Measurements from ENCODE around the gene PAK5. TPM values are rescaled to one million over a fixed set of nuclear protein-coding genes. Genes with fewer than 3 reads are reported as not detected.

PAK5 gene
- total RNA-seq, 2 donors from 2014 or later = not detected

DNA sequence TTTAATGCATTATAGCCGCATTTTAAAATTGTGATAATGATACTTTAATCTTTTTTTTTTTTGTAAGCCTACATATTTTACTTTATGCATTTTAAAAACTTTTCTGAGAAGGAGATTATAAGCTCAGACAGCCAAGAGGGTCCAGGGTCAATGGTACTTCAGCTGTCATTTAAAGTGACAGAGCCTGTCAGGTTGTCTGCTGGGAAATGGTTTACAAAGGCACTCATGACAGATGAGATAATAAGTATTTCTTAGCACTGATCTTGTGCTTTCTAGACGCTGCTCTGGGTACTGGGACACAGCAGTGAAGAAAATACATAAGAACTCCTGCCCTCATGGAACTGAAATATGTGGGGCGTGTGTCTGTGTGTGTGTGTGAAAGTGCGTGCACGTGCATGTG, 304.9 kb downstream of the PAK5 start:
- no peaks in the 10 kb centered on the region for H3K9me3 ChIP-seq (ENCODE audit: control insufficient read depth, low read length, poor library complexity, severe bottlenecking)
- no peak overlapping the region for H3K27ac Mint-ChIP-seq
- no peak for DNase-seq
- no peaks in the 10 kb centered on the region for H3K36me3 Mint-ChIP-seq (ENCODE audit: low read depth)
- no peak for ATAC-seq
- no peak overlapping the region for H3K4me3 Mint-ChIP-seq
- no peaks in the 10 kb centered on the region for H3K27me3 Mint-ChIP-seq
- no peaks in the 10 kb centered on the region for H3K4me1 Mint-ChIP-seq

DNA sequence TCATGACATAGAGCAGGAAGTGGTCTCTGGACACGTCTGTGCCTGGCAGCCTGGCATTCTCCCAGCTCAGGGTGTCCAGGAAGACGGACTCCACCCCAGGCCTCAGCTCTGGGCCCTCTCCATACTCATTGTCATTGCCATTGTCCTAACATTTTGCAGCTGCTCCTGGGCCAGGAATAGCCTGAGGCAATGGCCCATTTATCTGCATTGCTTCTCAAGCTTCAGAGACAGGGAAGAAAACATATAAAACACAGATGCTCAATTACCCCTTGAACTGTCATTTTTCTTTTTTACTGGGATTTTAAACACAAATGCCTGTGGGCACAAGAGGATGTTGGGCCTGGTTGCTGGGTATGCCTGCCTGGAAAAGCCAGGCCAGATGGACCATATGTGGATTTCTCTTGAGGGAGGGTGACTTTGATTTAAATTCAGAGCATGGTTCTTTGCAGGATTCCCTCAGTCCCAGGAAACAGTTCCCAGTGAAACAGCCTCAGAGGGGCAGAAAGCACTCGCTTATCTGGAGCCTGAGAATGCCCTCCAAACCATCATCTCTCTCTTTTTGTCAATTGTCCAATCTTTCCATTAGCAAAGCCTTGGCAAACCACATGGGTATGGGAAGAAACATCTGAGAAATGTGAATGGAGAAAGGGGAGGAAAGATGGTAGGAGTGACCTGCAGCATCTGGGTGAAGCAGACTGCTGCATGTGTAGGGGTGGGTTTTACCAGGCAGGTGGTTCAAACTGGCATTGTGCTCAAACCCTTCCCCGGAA, 306.6 kb downstream of the PAK5 start:
- no peak for ATAC-seq
- no peak overlapping the region for H3K27ac Mint-ChIP-seq

DNA sequence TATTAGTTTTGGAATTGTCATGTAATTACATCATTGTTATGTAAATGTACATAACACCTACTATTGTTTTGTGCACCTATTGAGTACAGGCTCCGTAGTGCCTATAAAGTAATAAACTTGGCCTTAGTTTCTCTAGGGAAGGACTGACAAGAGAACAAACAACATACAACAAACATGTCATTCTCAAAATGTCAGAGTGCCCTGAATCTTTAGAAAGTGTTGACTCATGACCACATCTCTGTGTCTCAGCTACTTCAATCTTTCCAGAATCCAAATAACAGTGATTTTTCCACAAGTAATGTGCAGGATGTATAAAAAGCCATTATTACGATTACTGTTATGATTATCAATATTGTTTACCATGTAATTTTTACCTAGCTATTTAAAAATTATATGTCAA, 307.3 kb downstream of the PAK5 start:
- no peak for ATAC-seq
- no peaks in the 10 kb centered on the region for H3K4me1 Mint-ChIP-seq
- H3K36me3 Mint-ChIP-seq (ENCODE audit: low read depth) = no peaks in the 10 kb centered on the region

More for the DNA sequence above, 306.6 kb downstream of the PAK5 start:
- Mint-ChIP-seq H3K4me1 (no peaks in the 10 kb centered on the region), H3K27me3 (no peaks in the 10 kb centered on the region), H3K36me3 (ENCODE audit: low read depth) (no peaks in the 10 kb centered on the region), H3K4me3 (no peak overlapping the region)
- H3K9me3 ChIP-seq (ENCODE audit: control insufficient read depth, low read length, poor library complexity, severe bottlenecking) = no peaks in the 10 kb centered on the region
- DNase-seq = no peak

DNA sequence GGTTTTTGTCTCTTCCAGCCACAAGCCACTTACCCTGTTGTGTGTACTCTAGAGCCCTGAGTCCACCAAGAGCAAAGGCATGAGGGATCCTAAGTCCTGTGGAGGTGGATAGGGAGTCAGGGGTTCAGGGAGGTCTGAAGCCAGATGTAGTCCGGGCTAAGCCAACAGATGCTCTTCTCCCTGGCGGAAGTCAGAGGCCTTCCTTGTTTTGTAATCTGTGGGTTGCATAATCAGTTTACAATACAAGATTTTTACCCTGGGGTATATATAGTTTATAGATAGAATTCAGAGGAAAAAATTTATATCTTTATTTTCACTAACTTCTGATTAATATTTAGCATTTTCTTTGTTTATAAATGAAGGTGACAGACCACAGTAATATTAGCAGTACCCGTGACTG, 315.2 kb downstream of the PAK5 start:
- no peaks in the 10 kb centered on the region for H3K36me3 Mint-ChIP-seq (ENCODE audit: low read depth)
- DNase-seq = no peak
- no peaks in the 10 kb centered on the region for H3K4me1 Mint-ChIP-seq
- H3K27me3 Mint-ChIP-seq = peaks cover 3% of the 10 kb centered on the region
- no peak for ATAC-seq
- H3K27ac Mint-ChIP-seq = no peak overlapping the region
- no peaks in the 10 kb centered on the region for H3K9me3 ChIP-seq (ENCODE audit: control insufficient read depth, low read length, poor library complexity, severe bottlenecking)
- no peak overlapping the region for H3K4me3 Mint-ChIP-seq

More for the DNA sequence above, 307.3 kb downstream of the PAK5 start:
- no peaks in the 10 kb centered on the region for H3K9me3 ChIP-seq (ENCODE audit: control insufficient read depth, low read length, poor library complexity, severe bottlenecking)
- DNase-seq = no peak
- Mint-ChIP-seq H3K27ac (no peak overlapping the region), H3K27me3 (no peaks in the 10 kb centered on the region), H3K4me3 (no peak overlapping the region)

DNA sequence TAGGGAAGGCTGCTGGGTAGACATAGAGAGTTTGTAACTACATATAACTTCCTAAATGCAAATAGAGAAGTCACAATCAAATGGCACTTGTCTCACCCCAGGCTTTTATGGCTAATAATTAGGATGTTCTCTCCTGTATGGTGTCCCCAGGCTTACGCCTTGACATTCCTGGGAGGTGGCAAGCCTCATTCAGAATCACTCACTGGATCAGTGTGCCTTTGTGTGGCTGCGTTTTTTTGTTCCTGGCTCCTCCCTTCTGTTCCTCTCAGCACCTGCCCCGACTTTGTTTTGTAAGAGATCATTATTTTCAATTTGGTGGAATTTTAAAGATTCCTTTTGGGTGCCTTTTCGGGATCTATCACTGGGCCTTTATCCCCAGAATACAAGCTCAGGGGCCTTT, 318.8 kb downstream of the PAK5 start:
- no peak overlapping the region for H3K27ac Mint-ChIP-seq
- ATAC-seq (no peak), DNase-seq (no peak)
- H3K36me3 Mint-ChIP-seq (ENCODE audit: low read depth) = no peaks in the 10 kb centered on the region
- peaks cover 36% of the 10 kb centered on the region for H3K27me3 Mint-ChIP-seq
- peaks cover 2% of the 10 kb centered on the region for H3K4me1 Mint-ChIP-seq
- no peaks in the 10 kb centered on the region for H3K9me3 ChIP-seq (ENCODE audit: control insufficient read depth, low read length, poor library complexity, severe bottlenecking)
- no peak overlapping the region for H3K4me3 Mint-ChIP-seq

DNA sequence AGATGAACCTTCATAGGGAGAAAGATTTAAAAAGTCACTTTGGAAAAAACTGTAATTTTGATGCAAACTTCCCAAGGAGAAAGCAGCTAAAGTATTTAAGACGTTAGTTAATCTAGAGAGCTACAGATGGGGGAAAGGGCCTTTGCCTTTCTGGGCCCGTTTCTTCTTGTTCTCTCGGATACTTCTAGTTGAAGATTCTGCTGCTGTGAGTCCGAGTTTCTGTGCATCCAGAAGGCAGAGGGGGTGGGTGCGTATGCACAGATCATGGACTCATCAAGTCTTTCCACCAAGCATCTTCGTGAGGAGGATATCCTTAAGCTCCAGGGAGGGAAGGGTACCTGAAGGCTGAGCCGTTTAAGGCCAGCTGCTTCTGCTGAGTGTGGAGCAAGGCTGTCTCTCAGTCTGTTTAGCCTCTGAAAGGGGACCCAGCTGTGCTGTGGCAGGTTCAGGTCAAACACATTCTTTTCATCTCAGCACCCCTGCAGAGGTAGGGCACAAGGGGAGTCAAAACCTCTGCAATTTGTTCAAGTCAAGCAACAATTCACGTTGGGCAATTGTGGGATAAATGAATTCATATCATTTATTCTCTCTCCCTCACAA, 320.2 kb downstream of the PAK5 start:
- H3K27me3 Mint-ChIP-seq = peaks cover 50% of the 10 kb centered on the region
- no peak overlapping the region for H3K27ac Mint-ChIP-seq
- ATAC-seq = no peak
- DNase-seq = no peak
- no peaks in the 10 kb centered on the region for H3K36me3 Mint-ChIP-seq (ENCODE audit: low read depth)
- no peak overlapping the region for H3K4me3 Mint-ChIP-seq
- no peaks in the 10 kb centered on the region for H3K9me3 ChIP-seq (ENCODE audit: control insufficient read depth, low read length, poor library complexity, severe bottlenecking)
- H3K4me1 Mint-ChIP-seq = peaks cover 2% of the 10 kb centered on the region

DNA sequence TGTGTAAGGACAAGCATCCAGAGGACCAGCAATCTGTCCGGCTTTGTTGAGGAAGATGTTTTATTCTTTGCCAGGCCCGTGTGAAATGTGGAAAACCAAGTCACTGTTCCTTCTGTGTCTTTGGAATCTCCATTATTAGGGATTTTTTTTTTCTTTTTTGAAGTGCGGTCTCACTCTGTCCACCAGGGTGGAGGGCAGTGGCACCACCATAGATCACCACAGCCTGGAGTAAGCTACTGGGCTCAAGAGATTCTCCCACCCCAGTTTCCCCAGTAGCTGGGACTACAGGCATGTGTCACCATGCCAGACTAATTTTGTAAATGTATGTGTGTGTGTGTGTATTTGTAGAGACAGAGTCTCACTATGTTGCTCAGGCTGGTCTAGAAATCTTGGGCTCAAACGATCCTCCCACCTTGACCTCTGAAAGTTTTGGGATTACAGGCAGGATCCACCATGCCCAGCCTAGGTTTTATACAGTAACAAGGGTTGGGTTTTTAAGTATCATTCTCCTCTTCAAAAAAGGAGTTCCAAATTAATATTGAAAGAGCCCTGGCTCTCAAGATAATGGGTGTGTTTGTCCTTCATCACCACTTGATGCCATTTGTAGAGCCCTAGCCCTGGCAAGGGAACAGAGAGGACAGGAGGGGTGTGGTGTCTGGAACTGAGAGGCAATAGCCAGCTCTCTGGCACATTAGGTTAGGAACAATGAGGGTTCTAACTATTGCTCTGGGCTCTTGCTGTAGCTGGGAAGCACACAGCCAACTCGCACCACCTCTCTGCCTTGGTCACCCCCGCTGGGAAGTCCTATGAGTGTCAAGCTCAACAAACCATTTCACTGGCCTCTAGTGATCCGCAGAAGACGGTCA, 321.3 kb downstream of the PAK5 start:
- ATAC-seq = no peak
- no peak for DNase-seq
- no peaks in the 10 kb centered on the region for H3K36me3 Mint-ChIP-seq (ENCODE audit: low read depth)
- H3K27me3 Mint-ChIP-seq = peaks cover 55% of the 10 kb centered on the region
- H3K27ac Mint-ChIP-seq = no peak overlapping the region
- peaks cover 2% of the 10 kb centered on the region for H3K4me1 Mint-ChIP-seq
- no peak overlapping the region for H3K4me3 Mint-ChIP-seq
- no peaks in the 10 kb centered on the region for H3K9me3 ChIP-seq (ENCODE audit: control insufficient read depth, low read length, poor library complexity, severe bottlenecking)

DNA sequence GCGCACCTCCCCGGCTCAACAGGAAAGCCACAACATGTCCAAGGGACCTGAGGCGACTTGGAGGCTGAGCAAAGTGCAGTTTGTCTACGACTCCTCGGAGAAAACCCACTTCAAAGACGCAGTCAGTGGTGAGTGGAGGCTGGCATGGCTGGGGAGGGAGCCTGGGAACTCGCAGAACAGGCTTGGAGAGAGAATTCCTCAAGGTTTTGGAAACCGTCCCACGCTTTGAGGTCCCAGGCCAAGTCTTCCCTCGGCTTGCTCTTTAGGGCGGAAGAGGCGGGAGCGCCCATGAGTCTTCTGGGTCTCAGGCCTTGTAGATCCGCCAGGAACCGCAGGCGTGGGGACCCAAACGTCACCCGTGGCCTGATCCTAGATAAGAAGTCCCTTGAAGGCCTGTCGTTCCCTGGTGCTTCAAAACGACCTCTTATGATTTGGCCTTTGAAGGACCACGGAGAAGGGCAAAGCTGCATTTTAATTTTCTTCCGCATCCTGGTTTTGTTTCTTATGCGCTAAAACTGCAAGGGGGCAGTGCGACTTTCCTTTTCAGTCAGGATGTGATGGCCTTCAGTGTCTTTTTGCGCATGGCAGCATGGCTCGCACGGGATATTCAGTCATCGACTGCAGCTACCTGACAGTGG, 322.5 kb downstream of the PAK5 start:
- peaks cover 2% of the 10 kb centered on the region for H3K4me1 Mint-ChIP-seq
- DNase-seq (no peak), ATAC-seq (no peak)
- no peak overlapping the region for H3K4me3 Mint-ChIP-seq
- H3K27ac Mint-ChIP-seq = no peak overlapping the region
- peaks cover 62% of the 10 kb centered on the region for H3K27me3 Mint-ChIP-seq
- H3K9me3 ChIP-seq (ENCODE audit: control insufficient read depth, low read length, poor library complexity, severe bottlenecking) = no peaks in the 10 kb centered on the region
- no peaks in the 10 kb centered on the region for H3K36me3 Mint-ChIP-seq (ENCODE audit: low read depth)

DNA sequence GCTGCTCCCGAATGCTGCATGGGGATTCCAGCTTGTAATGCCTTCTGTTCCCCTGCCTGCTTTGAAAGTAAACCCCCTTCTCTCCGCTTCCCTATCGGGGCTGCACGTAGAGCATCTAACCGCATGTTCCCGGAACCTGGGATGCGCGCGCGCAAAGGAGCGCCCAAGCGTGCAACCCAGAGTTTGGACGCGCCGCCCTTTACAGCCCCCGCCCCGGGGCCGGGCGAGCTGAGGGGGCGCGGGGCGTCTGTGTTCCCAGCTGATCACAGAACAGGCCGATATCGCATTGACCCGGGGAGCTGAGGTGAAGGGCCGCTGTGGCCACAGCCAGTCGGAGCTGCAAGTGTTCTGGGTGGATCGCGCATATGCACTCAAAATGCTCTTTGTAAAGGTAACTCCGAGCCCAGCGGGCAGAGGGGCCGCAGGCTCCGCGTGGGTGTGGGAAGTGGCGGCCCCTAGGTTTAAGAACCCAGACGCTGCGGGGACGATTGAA, 323.1 kb downstream of the PAK5 start:
- no peaks in the 10 kb centered on the region for H3K9me3 ChIP-seq (ENCODE audit: control insufficient read depth, low read length, poor library complexity, severe bottlenecking)
- Mint-ChIP-seq H3K4me1 (peaks cover 2% of the 10 kb centered on the region), H3K36me3 (ENCODE audit: low read depth) (no peaks in the 10 kb centered on the region), H3K27me3 (peaks cover 63% of the 10 kb centered on the region), H3K27ac (no peak overlapping the region), H3K4me3 (no peak overlapping the region)
- ATAC-seq = no peak
- no peak for DNase-seq

DNA sequence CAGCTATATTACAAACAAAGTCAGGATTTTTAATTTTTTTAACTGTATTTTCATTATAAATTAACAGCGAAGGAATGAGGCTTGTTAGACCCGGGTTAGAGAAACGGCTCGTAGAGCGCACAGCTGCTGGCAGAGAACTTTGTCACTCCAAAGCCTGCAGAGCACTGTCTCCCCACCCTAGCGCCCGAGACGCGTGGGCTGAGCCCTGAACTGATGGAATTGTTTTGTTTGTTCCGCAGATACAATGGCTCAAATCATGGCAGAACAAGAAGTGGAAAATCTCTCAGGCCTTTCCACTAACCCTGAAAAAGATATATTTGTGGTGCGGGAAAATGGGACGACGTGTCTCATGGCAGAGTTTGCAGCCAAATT, 323.7 kb downstream of the PAK5 start:
- Mint-ChIP-seq H3K4me1 (peaks cover 2% of the 10 kb centered on the region), H3K27ac (no peak overlapping the region), H3K4me3 (no peak overlapping the region), H3K27me3 (peaks cover 63% of the 10 kb centered on the region), H3K36me3 (ENCODE audit: low read depth) (no peaks in the 10 kb centered on the region)
- no peaks in the 10 kb centered on the region for H3K9me3 ChIP-seq (ENCODE audit: control insufficient read depth, low read length, poor library complexity, severe bottlenecking)
- ATAC-seq (no peak), DNase-seq (no peak)

DNA sequence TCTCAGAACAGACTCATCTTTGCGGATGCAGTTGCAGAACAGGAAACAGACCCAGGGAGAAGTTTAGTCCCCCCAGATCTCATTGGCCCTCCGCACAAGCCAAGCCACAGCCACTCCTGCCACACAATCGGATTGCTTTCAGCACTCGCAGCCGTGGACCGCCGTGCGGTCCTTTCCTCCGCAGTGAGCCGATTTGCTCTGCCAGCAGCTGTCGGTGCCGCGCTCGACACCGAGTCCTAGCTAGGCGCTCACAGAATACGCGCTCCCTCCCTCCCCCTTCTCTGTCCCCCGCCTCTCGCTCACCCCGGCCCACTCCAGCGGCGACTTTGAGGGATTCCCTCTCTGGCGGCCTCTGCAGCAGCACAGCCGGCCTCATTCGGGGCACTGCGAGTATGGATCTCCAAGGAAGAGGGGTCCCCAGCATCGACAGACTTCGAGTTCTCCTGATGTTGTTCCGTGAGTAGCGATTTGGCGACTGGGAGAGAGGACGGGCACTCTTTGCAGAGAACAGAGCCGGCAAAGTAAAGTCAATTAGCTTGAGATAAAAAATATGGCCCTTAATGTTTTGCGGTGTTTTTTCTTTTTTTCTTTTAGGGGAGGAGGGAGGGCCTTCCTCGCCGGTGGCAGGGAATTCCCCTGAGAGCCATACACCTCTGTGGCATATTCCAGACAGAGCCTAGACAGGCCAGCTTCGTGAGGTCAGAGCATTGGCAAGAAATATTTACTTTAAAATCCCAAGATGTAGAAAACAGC, 324.2 kb downstream of the PAK5 start, which contains the start of gene LAMP5:
Gene LAMP5 (plus strand): TSS at position 130 of the 753 bp plus-strand sequence. CDS start 263 bp downstream, at position 393.
- H3K36me3 Mint-ChIP-seq (ENCODE audit: low read depth) = no peaks in the 10 kb centered on the region
- H3K27me3 Mint-ChIP-seq = peaks cover 66% of the 10 kb centered on the region
- H3K4me3 Mint-ChIP-seq = no peak within 1 kb of the TSS
- H3K9me3 ChIP-seq (ENCODE audit: control insufficient read depth, low read length, poor library complexity, severe bottlenecking) = no peaks in the 10 kb centered on the region
- ATAC-seq (no peak), DNase-seq (no peak)
- H3K4me1 Mint-ChIP-seq = peaks cover 2% of the 10 kb centered on the region
- no peak within 1 kb of the TSS for H3K27ac Mint-ChIP-seq

DNA sequence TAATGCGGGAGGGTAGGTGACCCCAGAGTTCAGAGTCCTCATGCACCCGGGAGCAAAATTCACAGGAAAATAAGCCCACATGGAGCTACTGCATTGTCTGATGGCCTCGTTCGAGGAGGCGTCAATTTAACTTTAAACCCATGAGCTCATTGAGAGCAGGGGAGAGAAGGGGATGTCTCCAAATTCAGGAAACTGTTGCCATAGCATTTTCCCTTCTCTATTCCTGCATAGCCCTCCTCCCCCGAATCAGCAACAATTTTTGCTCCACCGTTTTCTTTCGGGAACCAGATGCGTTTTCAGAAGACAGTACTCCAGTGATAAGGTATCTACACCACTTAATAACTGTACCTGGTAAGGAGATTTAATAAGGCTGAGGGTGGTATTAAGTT, 324.8 kb downstream of the PAK5 start:
- DNase-seq (no peak), ATAC-seq (no peak)
- H3K27me3 Mint-ChIP-seq = peaks cover 72% of the 10 kb centered on the region
- H3K4me1 Mint-ChIP-seq = peaks cover 2% of the 10 kb centered on the region
- H3K4me3 Mint-ChIP-seq = no peak overlapping the region
- H3K9me3 ChIP-seq (ENCODE audit: control insufficient read depth, low read length, poor library complexity, severe bottlenecking) = no peaks in the 10 kb centered on the region
- peaks cover 3% of the 10 kb centered on the region for H3K36me3 Mint-ChIP-seq (ENCODE audit: low read depth)
- no peak overlapping the region for H3K27ac Mint-ChIP-seq
